ENCODE results near the gene PEDS1.
"Not testable (repeated sequence)": the region's sequence is repeated elsewhere in the genome, so short reads cannot be mapped to it uniquely, and the experiment has no call there.

The PEDS1 gene

DNA sequence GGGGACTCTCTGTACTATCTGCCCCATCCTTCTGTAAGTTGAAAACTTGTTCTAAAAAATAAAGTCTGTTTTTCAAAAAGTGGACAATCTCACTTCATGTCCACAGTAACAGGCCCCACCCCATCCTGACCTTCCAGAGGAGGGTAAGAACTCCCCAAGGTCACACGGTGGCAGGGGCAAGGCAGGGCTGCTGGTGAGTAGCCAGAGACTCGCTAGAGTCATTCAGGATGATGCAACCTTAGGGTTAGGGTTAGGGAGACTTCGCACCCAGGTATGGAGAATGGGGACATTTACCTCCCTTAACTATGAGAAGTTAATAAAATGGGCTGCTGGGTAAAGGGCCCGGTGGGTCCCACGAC lies 15.4 kb downstream of the PEDS1 start:
- H3K4me3 ChIP-seq (ENCODE audit: low read length) = no peak overlapping the region
- no peaks in the 10 kb centered on the region for H3K9me3 ChIP-seq (ENCODE audit: insufficient read depth, low read depth, low read length)
- H3K4me1 ChIP-seq (ENCODE audit: insufficient read depth, low read length) = peaks cover 2% of the 10 kb centered on the region; the same call in 1 of the 2 replicates
- no peaks in the 10 kb centered on the region for H3K27me3 ChIP-seq (ENCODE audit: insufficient read depth, low read length)
- H3K27ac ChIP-seq (ENCODE audit: low read length) = no peak overlapping the region
- no peak overlapping the region for H3K9ac ChIP-seq (ENCODE audit: low read depth, low read length)
- H3K36me3 ChIP-seq (ENCODE audit: insufficient read depth, low read depth, low read length) = peaks cover 41% of the 10 kb centered on the region

- not testable (repeated sequence) for H3K9ac ChIP-seq (ENCODE audit: low read depth, low read length); H3K4me1 ChIP-seq (ENCODE audit: insufficient read depth, low read length); H3K27ac ChIP-seq (ENCODE audit: low read length); H3K9me3 ChIP-seq (ENCODE audit: insufficient read depth, low read depth, low read length); H3K4me3 ChIP-seq (ENCODE audit: low read length); H3K27me3 ChIP-seq (ENCODE audit: insufficient read depth, low read length)
- peaks cover 44% of the 10 kb centered on the region for H3K36me3 ChIP-seq (ENCODE audit: insufficient read depth, low read depth, low read length)
Measured at GRCh38 chr20:50137702-50138101, 15.8 kb downstream of the PEDS1 start.

- no peak overlapping the region for H3K9ac ChIP-seq (ENCODE audit: low read depth, low read length)
- H3K27ac ChIP-seq (ENCODE audit: low read length) = no peak overlapping the region
- no peaks in the 10 kb centered on the region for H3K4me1 ChIP-seq (ENCODE audit: insufficient read depth, low read length)
- peaks cover 43% of the 10 kb centered on the region for H3K36me3 ChIP-seq (ENCODE audit: insufficient read depth, low read depth, low read length)
- no peaks in the 10 kb centered on the region for H3K27me3 ChIP-seq (ENCODE audit: insufficient read depth, low read length)
- H3K9me3 ChIP-seq (ENCODE audit: insufficient read depth, low read depth, low read length) = no peaks in the 10 kb centered on the region
- no peak overlapping the region for H3K4me3 ChIP-seq (ENCODE audit: low read length)
Measured at GRCh38 chr20:50136822-50137599, 16.5 kb downstream of the PEDS1 start.

DNA sequence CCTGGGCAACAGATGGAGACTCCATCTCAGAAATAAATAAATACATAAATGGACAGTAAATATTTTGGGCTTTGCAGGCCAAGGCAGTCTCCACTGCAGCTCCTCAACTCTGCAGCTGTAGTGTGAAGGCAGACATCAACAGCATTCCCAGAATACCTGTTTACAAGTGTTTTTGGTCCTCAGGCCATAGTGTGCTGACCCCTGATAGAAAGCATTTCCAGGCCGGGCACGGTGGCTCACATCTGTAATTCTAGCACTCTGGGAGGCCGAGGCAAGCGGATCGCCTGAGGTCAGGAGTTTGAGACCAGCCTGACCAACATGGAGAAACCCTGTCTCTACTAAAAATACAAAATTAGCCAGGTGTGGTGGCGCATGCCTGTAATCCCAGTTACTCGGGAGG lies 18.4 kb downstream of the PEDS1 start:
- not testable (repeated sequence) for H3K4me3 ChIP-seq (ENCODE audit: low read length); H3K27me3 ChIP-seq (ENCODE audit: insufficient read depth, low read length); H3K9ac ChIP-seq (ENCODE audit: low read depth, low read length); H3K27ac ChIP-seq (ENCODE audit: low read length); H3K9me3 ChIP-seq (ENCODE audit: insufficient read depth, low read depth, low read length); H3K4me1 ChIP-seq (ENCODE audit: insufficient read depth, low read length)
- H3K36me3 ChIP-seq (ENCODE audit: insufficient read depth, low read depth, low read length) = peaks cover 34% of the 10 kb centered on the region

DNA sequence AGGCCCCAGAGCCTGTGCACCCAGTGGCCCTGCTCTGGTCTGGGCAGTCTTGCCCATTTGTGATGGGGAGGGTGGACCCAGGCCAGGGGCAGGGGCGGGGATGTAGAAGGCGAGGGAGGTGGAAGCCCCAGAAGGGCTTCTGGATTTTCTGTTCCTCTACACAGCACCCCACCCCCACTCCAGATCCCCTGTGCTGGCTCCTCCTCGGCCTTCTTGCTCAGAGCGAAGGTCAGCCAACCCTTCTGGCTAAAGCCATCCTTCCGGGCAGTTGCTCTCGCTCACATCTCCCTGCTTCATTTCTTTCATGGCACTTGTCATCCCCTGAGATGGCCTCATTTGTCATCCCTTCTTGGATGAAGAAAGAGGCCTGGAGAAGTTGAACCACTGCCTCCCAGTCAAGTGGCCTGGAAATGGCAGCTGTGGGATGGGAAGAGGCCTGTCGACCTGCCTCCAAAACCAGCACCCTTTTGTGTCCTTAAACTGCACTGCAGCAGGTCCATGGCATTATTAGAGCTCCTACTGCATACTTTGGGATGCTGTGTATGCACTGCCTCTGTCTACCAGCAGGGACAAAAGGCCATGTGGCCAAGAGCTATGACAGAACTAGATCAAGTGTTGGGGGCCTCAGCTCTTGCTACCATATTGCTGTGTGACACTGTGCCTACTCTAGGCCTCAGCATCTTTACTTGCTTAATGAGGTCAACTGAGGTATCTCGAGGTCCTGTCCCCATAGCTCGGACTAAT lies 19.9 kb downstream of the PEDS1 start:
- Histone ChIP-seq H3K27ac (ENCODE audit: low read length) (no peak overlapping the region), H3K9ac (ENCODE audit: low read depth, low read length) (no peak overlapping the region), H3K4me3 (ENCODE audit: low read length) (no peak overlapping the region), H3K9me3 (ENCODE audit: insufficient read depth, low read depth, low read length) (no peaks in the 10 kb centered on the region), H3K4me1 (ENCODE audit: insufficient read depth, low read length) (no peaks in the 10 kb centered on the region), H3K27me3 (ENCODE audit: insufficient read depth, low read length) (no peaks in the 10 kb centered on the region), H3K36me3 (ENCODE audit: insufficient read depth, low read depth, low read length) (peaks cover 40% of the 10 kb centered on the region)

DNA sequence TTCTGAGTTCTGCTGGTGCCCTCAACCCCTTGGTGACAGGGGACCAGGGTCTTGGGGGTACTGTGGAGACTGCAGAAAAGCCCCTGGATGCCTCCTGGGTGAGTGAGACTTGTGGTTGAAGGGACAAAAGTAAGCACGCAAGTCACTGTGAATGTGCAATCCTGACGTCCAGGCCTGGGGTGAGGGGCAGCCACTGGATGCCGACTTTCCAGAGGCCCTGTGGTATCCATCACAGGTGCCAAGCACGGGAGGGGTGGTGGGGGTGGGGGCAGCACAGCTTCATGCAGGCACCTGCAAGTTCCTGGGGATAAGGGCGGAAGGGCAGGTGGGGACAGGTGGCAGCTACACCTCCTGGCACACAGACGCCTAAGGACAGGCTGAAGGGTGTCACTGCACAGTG lies 20.5 kb downstream of the PEDS1 start:
- no peaks in the 10 kb centered on the region for H3K4me1 ChIP-seq (ENCODE audit: insufficient read depth, low read length)
- peaks cover 47% of the 10 kb centered on the region for H3K36me3 ChIP-seq (ENCODE audit: insufficient read depth, low read depth, low read length)
- no peak overlapping the region for H3K9ac ChIP-seq (ENCODE audit: low read depth, low read length)
- H3K9me3 ChIP-seq (ENCODE audit: insufficient read depth, low read depth, low read length) = no peaks in the 10 kb centered on the region
- no peaks in the 10 kb centered on the region for H3K27me3 ChIP-seq (ENCODE audit: insufficient read depth, low read length)
- H3K4me3 ChIP-seq (ENCODE audit: low read length) = no peak overlapping the region
- no peak overlapping the region for H3K27ac ChIP-seq (ENCODE audit: low read length)

- no peaks in the 10 kb centered on the region for H3K4me1 ChIP-seq (ENCODE audit: insufficient read depth, low read length)
- no peak overlapping the region for H3K9ac ChIP-seq (ENCODE audit: low read depth, low read length)
- no peaks in the 10 kb centered on the region for H3K27me3 ChIP-seq (ENCODE audit: insufficient read depth, low read length)
- no peak overlapping the region for H3K27ac ChIP-seq (ENCODE audit: low read length)
- H3K4me3 ChIP-seq (ENCODE audit: low read length) = no peak overlapping the region
- H3K36me3 ChIP-seq (ENCODE audit: insufficient read depth, low read depth, low read length) = peaks cover 55% of the 10 kb centered on the region
- H3K9me3 ChIP-seq (ENCODE audit: insufficient read depth, low read depth, low read length) = no peaks in the 10 kb centered on the region
Measured at GRCh38 chr20:50130995-50131394, 22.5 kb downstream of the PEDS1 start.

GRCh38 chr20:50130356-50130723 lies 23.2 kb downstream of the PEDS1 start:
- no peaks in the 10 kb centered on the region for H3K4me1 ChIP-seq (ENCODE audit: insufficient read depth, low read length)

GRCh38 chr20:50129662-50130355 lies 23.7 kb downstream of the PEDS1 start:
- H3K4me3 ChIP-seq (ENCODE audit: low read length) = no peak overlapping the region
- no peaks in the 10 kb centered on the region for H3K27me3 ChIP-seq (ENCODE audit: insufficient read depth, low read length)
- H3K9me3 ChIP-seq (ENCODE audit: insufficient read depth, low read depth, low read length) = no peaks in the 10 kb centered on the region
- no peak overlapping the region for H3K9ac ChIP-seq (ENCODE audit: low read depth, low read length)
- peaks cover 59% of the 10 kb centered on the region for H3K36me3 ChIP-seq (ENCODE audit: insufficient read depth, low read depth, low read length)
- H3K4me1 ChIP-seq (ENCODE audit: insufficient read depth, low read length) = no peaks in the 10 kb centered on the region
- no peak overlapping the region for H3K27ac ChIP-seq (ENCODE audit: low read length)

More at GRCh38 chr20:50130356-50130723, 23.2 kb downstream of the PEDS1 start:
- no peaks in the 10 kb centered on the region for H3K9me3 ChIP-seq (ENCODE audit: insufficient read depth, low read depth, low read length)
- H3K4me3 ChIP-seq (ENCODE audit: low read length) = no peak overlapping the region
- H3K9ac ChIP-seq (ENCODE audit: low read depth, low read length) = no peak overlapping the region
- H3K27ac ChIP-seq (ENCODE audit: low read length) = no peak overlapping the region
- no peaks in the 10 kb centered on the region for H3K27me3 ChIP-seq (ENCODE audit: insufficient read depth, low read length)
- H3K36me3 ChIP-seq (ENCODE audit: insufficient read depth, low read depth, low read length) = peaks cover 54% of the 10 kb centered on the region

DNA sequence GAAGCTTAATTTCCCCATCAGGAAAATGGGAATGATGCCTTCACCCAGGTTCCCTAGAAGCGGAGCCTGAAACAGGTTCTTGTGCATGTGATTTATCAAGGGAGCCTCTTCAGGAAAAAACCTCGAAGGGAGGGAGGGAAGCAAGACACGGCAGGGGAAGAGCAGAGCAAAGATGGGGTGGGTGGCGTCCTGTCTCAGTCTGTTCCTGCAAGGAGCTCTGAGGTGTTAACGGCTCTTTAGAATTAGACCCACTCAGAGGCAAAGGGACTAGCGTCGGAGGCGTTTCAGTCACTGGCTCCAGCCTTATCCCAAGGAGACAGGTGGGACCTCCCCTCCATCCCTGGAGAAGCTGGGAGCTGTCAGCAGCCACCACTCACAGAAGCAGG lies 25.0 kb downstream of the PEDS1 start:
- Histone ChIP-seq H3K36me3 (ENCODE audit: insufficient read depth, low read depth, low read length) (peaks cover 70% of the 10 kb centered on the region), H3K27ac (ENCODE audit: low read length) (no peak overlapping the region)

DNA sequence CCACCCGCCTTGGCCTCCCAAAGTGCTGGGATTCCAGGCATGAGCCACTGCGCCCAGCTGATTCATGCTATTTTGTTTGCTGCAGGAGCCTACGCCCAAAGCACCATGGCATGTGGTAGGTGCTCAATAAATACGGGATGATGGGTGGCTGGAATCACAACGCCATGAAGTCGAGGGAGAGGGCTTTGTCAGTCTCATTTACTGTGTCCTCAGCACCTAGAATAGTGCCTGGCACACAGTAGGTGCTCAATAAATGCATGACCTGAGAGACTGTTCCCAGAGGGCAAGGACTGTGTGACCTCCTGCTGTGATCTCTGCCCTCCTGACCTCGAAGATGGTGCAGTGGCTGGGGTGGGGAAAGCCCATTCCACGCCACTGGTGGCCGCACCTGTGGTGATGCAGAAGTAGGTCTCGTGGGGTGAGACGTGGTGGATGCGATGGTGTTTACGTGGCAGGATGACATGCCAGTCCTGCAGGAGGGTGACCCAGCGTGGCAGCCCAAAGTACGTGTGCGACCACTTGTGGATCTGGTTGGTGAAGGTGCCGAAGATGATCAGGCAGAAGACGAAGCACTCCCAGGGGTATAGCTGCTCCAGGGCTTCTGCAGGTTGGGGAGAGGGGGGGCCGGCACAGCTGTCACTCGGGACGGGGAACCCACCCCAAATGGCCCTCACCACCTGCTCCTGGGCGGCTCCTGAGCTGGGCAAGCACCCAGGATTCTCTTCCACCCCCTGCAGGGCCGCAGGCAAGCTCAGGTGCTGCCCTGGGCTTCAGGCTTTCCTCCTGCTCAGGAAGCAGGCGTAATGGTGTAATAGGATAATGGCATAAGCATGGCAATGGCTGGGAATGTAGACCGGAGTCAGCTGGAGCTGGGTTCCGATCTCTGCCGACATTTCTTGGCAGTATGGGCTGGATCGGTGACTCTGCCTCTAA lies 25.7 kb downstream of the PEDS1 start:
- no peaks in the 10 kb centered on the region for H3K9me3 ChIP-seq (ENCODE audit: insufficient read depth, low read depth, low read length)
- H3K4me3 ChIP-seq (ENCODE audit: low read length) = no peak overlapping the region
- no peak overlapping the region for H3K27ac ChIP-seq (ENCODE audit: low read length)
- H3K36me3 ChIP-seq (ENCODE audit: insufficient read depth, low read depth, low read length) = peaks cover 69% of the 10 kb centered on the region
- H3K4me1 ChIP-seq (ENCODE audit: insufficient read depth, low read length) = no peaks in the 10 kb centered on the region
- no peaks in the 10 kb centered on the region for H3K27me3 ChIP-seq (ENCODE audit: insufficient read depth, low read length)
- H3K9ac ChIP-seq (ENCODE audit: low read depth, low read length) = no peak overlapping the region

More for the DNA sequence above, 25.0 kb downstream of the PEDS1 start:
- no peaks in the 10 kb centered on the region for H3K9me3 ChIP-seq (ENCODE audit: insufficient read depth, low read depth, low read length)
- H3K4me1 ChIP-seq (ENCODE audit: insufficient read depth, low read length) = no peaks in the 10 kb centered on the region
- H3K9ac ChIP-seq (ENCODE audit: low read depth, low read length) = no peak overlapping the region
- no peaks in the 10 kb centered on the region for H3K27me3 ChIP-seq (ENCODE audit: insufficient read depth, low read length)
- no peak overlapping the region for H3K4me3 ChIP-seq (ENCODE audit: low read length)
